HepG2 (cell line): ENCODE measurements around the gene SUPV3L1. TPM values are rescaled to one million over a fixed set of nuclear protein-coding genes. Genes with fewer than 3 reads are reported as not detected.

Experiments used
- ARNT ChIP-seq: fragments of 450-650 bp; IDR thresholded peaks from 2 replicates; pipeline ENCODE4 v1.6.1; 2017
- ATF7 ChIP-seq, 2 experiments: fragments of 450-650 bp in 1 of 2; sonication (generic) in 1 of 2; formaldehyde crosslinking in 1 of 2; IDR thresholded peaks; 2 replicates each; pipeline versions ENCODE4 v1.4.0 to v1.6.1; 2016 to 2020; ENCODE audit warnings: antibody characterized with exemption in 1 of 2, mild to moderate bottlenecking in 1 of 2, missing genetic modification reagents in 1 of 2
- CCAR2 ChIP-seq: fragments of 200-400 bp; formaldehyde crosslinking; optimal IDR thresholded peaks from 2 replicates; pipeline ENCODE3; 2018; ENCODE audit warnings: low read depth, mild to moderate bottlenecking, low read length, moderate library complexity
- DBP ChIP-seq: sonication (generic); formaldehyde crosslinking; IDR thresholded peaks from 2 replicates; pipeline ENCODE4 v1.4.0; 2020; ENCODE audit warnings: missing genetic modification reagents; ENCODE audit errors: not compliant biosample characterization
- GABPB1 ChIP-seq: IDR thresholded peaks from 2 replicates; pipeline ENCODE4 v1.6.1; 2016; ENCODE audit warnings: mild to moderate bottlenecking, missing genetic modification reagents, moderate library complexity, missing compliant biosample characterization
- HCFC1 ChIP-seq: fragments of 150-350 bp; IDR thresholded peaks from 2 replicates; pipeline ENCODE4 v1.6.1; 2014; ENCODE audit warnings: low read depth, low read length
- HNRNPLL ChIP-seq: fragments of 200-400 bp; formaldehyde crosslinking; IDR thresholded peaks from 2 replicates; pipeline ENCODE4 v1.6.1; 2017; ENCODE audit warnings: mild to moderate bottlenecking, low read depth, low read length; ENCODE audit not compliant: poor library complexity, severe bottlenecking
- NAIF1 ChIP-seq: sonication (generic); formaldehyde crosslinking; IDR thresholded peaks from 2 replicates; pipeline ENCODE4 v1.5.0; 2020; ENCODE audit warnings: mild to moderate bottlenecking, missing genetic modification reagents, borderline replicate concordance
- NKX3-1 ChIP-seq: sonication (generic); formaldehyde crosslinking; IDR thresholded peaks from 2 replicates; pipeline ENCODE4 v1.5.0; 2020; ENCODE audit warnings: missing genetic modification reagents
- UBTF ChIP-seq: sonication (generic); formaldehyde crosslinking; IDR thresholded peaks from 2 replicates; pipeline ENCODE4 v1.4.0; 2020; ENCODE audit warnings: mild to moderate bottlenecking, missing genetic modification reagents
- ZC3H13 ChIP-seq: sonication (generic); formaldehyde crosslinking; IDR thresholded peaks from 2 replicates; pipeline ENCODE4 v1.8.1; 2023; ENCODE audit warnings: mild to moderate bottlenecking, missing genetic modification reagents, moderate library complexity
- ZEB1 ChIP-seq: IDR thresholded peaks from 2 replicates; pipeline ENCODE4 v1.6.1; 2012; ENCODE audit warnings: mild to moderate bottlenecking, low read depth, inconsistent platforms; ENCODE audit not compliant: insufficient replicate concordance
- ZMYM2 ChIP-seq: sonication (generic); formaldehyde crosslinking; IDR thresholded peaks from 2 replicates; pipeline ENCODE4 v1.8.0; 2022; ENCODE audit warnings: mild to moderate bottlenecking, missing genetic modification reagents
- ZNF235 ChIP-seq: sonication (generic); formaldehyde crosslinking; IDR thresholded peaks from 2 replicates; pipeline ENCODE4 v1.8.1; 2023; ENCODE audit warnings: mild to moderate bottlenecking, missing genetic modification reagents, borderline replicate concordance
- ZNF367 ChIP-seq: sonication (generic); formaldehyde crosslinking; IDR thresholded peaks from 2 replicates; pipeline ENCODE4 v1.4.0; 2020; ENCODE audit warnings: missing genetic modification reagents, borderline replicate concordance
- ZNF678 ChIP-seq: sonication (generic); formaldehyde crosslinking; IDR thresholded peaks from 2 replicates; pipeline ENCODE4 v1.4.0; 2020; ENCODE audit warnings: mild to moderate bottlenecking, missing genetic modification reagents
- ZNF781 ChIP-seq: sonication (generic); formaldehyde crosslinking; IDR thresholded peaks from 2 replicates; pipeline ENCODE4 v1.5.1; 2020; ENCODE audit warnings: borderline replicate concordance, mild to moderate bottlenecking, missing genetic modification reagents; ENCODE audit errors: not compliant biosample characterization
- ZNF839 ChIP-seq: sonication (generic); formaldehyde crosslinking; IDR thresholded peaks from 2 replicates; pipeline ENCODE4 v1.4.0; 2020; ENCODE audit warnings: missing genetic modification reagents, mild to moderate bottlenecking, borderline replicate concordance
- polyA plus RNA-seq, 8 experiments: library from polyadenylated mRNA; depleted of rRNA in 3 of 8; stranded (reverse) in 7 of 8; unstranded in 1 of 8; fragments of >200 nt; fragmentation: Illumina TruSeq in 4 of 8; extraction: Trizol in 4 of 8; gene quantifications; 2 replicates each; pipeline versions ENCODE4 v1.2.1 to v1.2.3, GENCODE V29; 2011 to 2016; ENCODE audit warnings: low read depth in 4 of 8, missing spikeins in 1 of 8, mixed read lengths in 1 of 8; ENCODE audit not compliant: insufficient read depth in 1 of 8
- total RNA-seq, 5 experiments: library from RNA; depleted of rRNA; stranded (reverse); fragments of >200 nt; fragmentation: Illumina TruSeq; extraction: Trizol; gene quantifications; 2 replicates each; pipeline ENCODE4 v1.2.3, GENCODE V29; 2016; ENCODE audit warnings: low read depth in 1 of 5
- TF ChIP-seq, protein P1 (sequence below): sonication (generic); formaldehyde crosslinking; IDR thresholded peaks from 2 replicates; pipeline ENCODE4 v1.5.1; 2020; ENCODE audit warnings: missing genetic modification reagents, mild to moderate bottlenecking, borderline replicate concordance
- TF ChIP-seq, protein P2 (sequence below): sonication (generic); formaldehyde crosslinking; IDR thresholded peaks from 2 replicates; pipeline ENCODE4 v1.8.1; 2023; ENCODE audit warnings: mild to moderate bottlenecking, inconsistent platforms, moderate library complexity, missing genetic modification reagents, borderline replicate concordance
- TF ChIP-seq, protein P3 (sequence below): sonication (generic); formaldehyde crosslinking; IDR thresholded peaks from 2 replicates; pipeline ENCODE4 v1.4.0; 2020; ENCODE audit warnings: missing genetic modification reagents

The SUPV3L1 gene
- total and polyA plus RNA-seq, 2 of the 13 experiments (the other 11 are each of a cell fraction or from before 2014, with no cell fraction given), result 28.8 to 45.7 TPM

GRCh38 chr10:69179089-69179742 lies 818 bp upstream of the SUPV3L1 start (continued):
- no peak for TF ChIP-seq HCFC1
- no peak for TF ChIP-seq ZNF235 (CRISPR knock-in tag)
- peak; percentile 82; the same call in 1 of the 2 replicates for TF ChIP-seq ZMYM2 (CRISPR knock-in tag)
- TF ChIP-seq CCAR2, result no peak
- TF ChIP-seq ZNF678 (CRISPR knock-in tag), result no peak
- no peak for TF ChIP-seq UBTF (CRISPR knock-in tag)
- TF ChIP-seq HNRNPLL, result peak; percentile 46
- TF ChIP-seq GABPB1 (CRISPR knock-in tag), result no peak
- TF ChIP-seq ZNF839 (CRISPR knock-in tag), result no peak
- TF ChIP-seq, protein P1, sequence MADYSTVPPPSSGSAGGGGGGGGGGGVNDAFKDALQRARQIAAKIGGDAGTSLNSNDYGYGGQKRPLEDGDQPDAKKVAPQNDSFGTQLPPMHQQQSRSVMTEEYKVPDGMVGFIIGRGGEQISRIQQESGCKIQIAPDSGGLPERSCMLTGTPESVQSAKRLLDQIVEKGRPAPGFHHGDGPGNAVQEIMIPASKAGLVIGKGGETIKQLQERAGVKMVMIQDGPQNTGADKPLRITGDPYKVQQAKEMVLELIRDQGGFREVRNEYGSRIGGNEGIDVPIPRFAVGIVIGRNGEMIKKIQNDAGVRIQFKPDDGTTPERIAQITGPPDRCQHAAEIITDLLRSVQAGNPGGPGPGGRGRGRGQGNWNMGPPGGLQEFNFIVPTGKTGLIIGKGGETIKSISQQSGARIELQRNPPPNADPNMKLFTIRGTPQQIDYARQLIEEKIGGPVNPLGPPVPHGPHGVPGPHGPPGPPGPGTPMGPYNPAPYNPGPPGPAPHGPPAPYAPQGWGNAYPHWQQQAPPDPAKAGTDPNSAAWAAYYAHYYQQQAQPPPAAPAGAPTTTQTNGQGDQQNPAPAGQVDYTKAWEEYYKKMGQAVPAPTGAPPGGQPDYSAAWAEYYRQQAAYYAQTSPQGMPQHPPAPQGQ (CRISPR knock-in tag), result no peak
- no peak for TF ChIP-seq ZNF367 (CRISPR knock-in tag)
- peak; percentile 51; the same call in 1 of the 2 replicates for TF ChIP-seq ATF7 (IDR thresholded peaks at IDR 0.05)
- TF ChIP-seq ATF7 (CRISPR knock-in tag; IDR thresholded peaks at IDR 0.05), result no peak
- TF ChIP-seq, protein P2, sequence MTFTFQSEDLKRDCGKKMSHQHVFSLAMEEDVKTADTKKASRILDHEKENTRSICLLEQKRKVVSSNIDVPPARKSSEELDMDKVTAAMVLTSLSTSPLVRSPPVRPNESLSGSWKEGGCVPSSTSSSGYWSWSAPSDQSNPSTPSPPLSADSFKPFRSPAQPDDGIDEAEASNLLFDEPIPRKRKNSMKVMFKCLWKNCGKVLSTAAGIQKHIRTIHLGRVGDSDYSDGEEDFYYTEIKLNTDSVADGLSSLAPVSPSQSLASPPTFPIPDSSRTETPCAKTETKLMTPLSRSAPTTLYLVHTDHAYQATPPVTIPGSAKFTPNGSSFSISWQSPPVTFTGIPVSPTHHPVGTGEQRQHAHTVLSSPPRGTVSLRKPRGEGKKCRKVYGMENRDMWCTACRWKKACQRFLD (CRISPR knock-in tag), result no peak
- TF ChIP-seq ZEB1, result peak; percentile 13
- TF ChIP-seq NKX3-1 (CRISPR knock-in tag), result no peak
- no peak for TF ChIP-seq ZC3H13
- TF ChIP-seq, protein P3, sequence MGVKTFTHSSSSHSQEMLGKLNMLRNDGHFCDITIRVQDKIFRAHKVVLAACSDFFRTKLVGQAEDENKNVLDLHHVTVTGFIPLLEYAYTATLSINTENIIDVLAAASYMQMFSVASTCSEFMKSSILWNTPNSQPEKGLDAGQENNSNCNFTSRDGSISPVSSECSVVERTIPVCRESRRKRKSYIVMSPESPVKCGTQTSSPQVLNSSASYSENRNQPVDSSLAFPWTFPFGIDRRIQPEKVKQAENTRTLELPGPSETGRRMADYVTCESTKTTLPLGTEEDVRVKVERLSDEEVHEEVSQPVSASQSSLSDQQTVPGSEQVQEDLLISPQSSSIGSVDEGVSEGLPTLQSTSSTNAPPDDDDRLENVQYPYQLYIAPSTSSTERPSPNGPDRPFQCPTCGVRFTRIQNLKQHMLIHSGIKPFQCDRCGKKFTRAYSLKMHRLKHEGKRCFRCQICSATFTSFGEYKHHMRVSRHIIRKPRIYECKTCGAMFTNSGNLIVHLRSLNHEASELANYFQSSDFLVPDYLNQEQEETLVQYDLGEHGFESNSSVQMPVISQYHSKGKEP (CRISPR knock-in tag), result no peak
- no peak for TF ChIP-seq ARNT
- TF ChIP-seq NAIF1 (CRISPR knock-in tag), result no peak
- TF ChIP-seq DBP (CRISPR knock-in tag), result no peak
- TF ChIP-seq ZNF781 (CRISPR knock-in tag), result no peak
